ENCODE measurements around the gene CFB. TPM values are rescaled to one million over a fixed set of nuclear protein-coding genes. Genes with fewer than 3 reads are reported as not detected.

The CFB gene
- total and polyA plus RNA-seq, 2 donors (not counting 3 experiments of a cell fraction or from before 2014, with no cell fraction given): 0.87 to 1.5 TPM

DNA sequence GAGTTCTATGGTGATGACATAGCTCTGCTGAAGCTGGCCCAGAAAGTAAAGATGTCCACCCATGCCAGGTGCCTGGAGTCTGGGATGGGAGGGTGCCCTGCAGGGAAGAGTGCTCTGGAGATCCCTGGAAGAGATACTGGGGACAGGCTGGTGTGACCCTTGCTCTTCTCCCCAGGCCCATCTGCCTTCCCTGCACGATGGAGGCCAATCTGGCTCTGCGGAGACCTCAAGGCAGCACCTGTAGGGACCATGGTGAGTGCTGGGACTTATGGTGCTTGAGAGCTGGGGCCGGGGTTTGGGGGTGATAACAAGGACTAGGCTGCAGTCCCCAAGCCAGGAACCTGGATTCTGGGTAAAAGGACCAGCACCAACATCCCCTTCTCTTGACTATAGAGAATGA lies 2.2 kb upstream of the CFB start:
- Histone ChIP-seq H3K79me2 (ENCODE audit: control insufficient read depth, insufficient read depth, low read length) (no peaks in the 10 kb centered on the region), H2AFZ (ENCODE audit: low read depth, low read length) (no peak overlapping the region), H3K4me3 (replicated peaks in 1 of 3; ENCODE audit: insufficient read depth in 1 of 3, low read depth in 1 of 3, low read length in 3 of 3) (no peak overlapping the region), H3K36me3 (ENCODE audit: control insufficient read depth in 2 of 2, extremely low read depth in 1 of 2, insufficient read depth in 2 of 2, low read length in 2 of 2) (no peaks in the 10 kb centered on the region), H4K20me1 (replicated peaks; ENCODE audit: control insufficient read depth, extremely low read depth, insufficient read depth, low read length) (no peaks in the 10 kb centered on the region), H3K9me3 (replicated peaks; ENCODE audit: control insufficient read depth, insufficient read depth, low read length) (no peaks in the 10 kb centered on the region), H3K9me1 (replicated peaks; ENCODE audit: control insufficient read depth, extremely low read depth, insufficient read depth, low read length) (no peaks in the 10 kb centered on the region), H3K4me1 (ENCODE audit: control insufficient read depth, extremely low read depth, insufficient read depth, low read length) (peaks cover 3% of the 10 kb centered on the region), H3K9ac (replicated peaks; ENCODE audit: extremely low read depth, insufficient read depth, low read length) (no peak overlapping the region), H3K27ac (ENCODE audit: insufficient read depth, low read depth, low read length) (no peak overlapping the region), H3K4me2 (ENCODE audit: insufficient read depth, low read length) (no peak overlapping the region), H3K27me3 (ENCODE audit: control insufficient read depth in 2 of 2, insufficient read depth in 2 of 2, low read length in 2 of 2) (peaks cover 3 to 11% of the 10 kb centered on the region in 2 experiments)
- FAIRE-seq (no peak), DNase-seq (ENCODE audit: low read depth, low spot score) (no peak)
- no TSS peak for BruUV-seq (replicated peaks)
- no peak for TF ChIP-seq EZH2 (IDR thresholded peaks at IDR 0.05; ENCODE audit: borderline replicate concordance, low read depth, low read length, severe bottlenecking)
- no peak for TF ChIP-seq GATA2 (IDR thresholded peaks at IDR 0.05; ENCODE audit: insufficient read depth, insufficient read length, low read depth, low read length)
- TF ChIP-seq POLR2AphosphoS5 (IDR thresholded peaks at IDR 0.05; ENCODE audit: insufficient read depth, low read depth, low read length): no peak
- no peak for TF ChIP-seq FOS (IDR thresholded peaks at IDR 0.05; ENCODE audit: borderline replicate concordance, insufficient read depth, low read length)
- TF ChIP-seq, protein P1, sequence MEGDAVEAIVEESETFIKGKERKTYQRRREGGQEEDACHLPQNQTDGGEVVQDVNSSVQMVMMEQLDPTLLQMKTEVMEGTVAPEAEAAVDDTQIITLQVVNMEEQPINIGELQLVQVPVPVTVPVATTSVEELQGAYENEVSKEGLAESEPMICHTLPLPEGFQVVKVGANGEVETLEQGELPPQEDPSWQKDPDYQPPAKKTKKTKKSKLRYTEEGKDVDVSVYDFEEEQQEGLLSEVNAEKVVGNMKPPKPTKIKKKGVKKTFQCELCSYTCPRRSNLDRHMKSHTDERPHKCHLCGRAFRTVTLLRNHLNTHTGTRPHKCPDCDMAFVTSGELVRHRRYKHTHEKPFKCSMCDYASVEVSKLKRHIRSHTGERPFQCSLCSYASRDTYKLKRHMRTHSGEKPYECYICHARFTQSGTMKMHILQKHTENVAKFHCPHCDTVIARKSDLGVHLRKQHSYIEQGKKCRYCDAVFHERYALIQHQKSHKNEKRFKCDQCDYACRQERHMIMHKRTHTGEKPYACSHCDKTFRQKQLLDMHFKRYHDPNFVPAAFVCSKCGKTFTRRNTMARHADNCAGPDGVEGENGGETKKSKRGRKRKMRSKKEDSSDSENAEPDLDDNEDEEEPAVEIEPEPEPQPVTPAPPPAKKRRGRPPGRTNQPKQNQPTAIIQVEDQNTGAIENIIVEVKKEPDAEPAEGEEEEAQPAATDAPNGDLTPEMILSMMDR (IDR thresholded peaks at IDR 0.05; ENCODE audit: extremely low read depth in 1 of 2, insufficient read depth in 1 of 2, low read depth in 1 of 2, low read length in 2 of 2): no peak
- no peak for TF ChIP-seq MAX (IDR thresholded peaks at IDR 0.05; ENCODE audit: insufficient read depth, insufficient read length)
- TF ChIP-seq POLR2A (IDR thresholded peaks at IDR 0.05; ENCODE audit: low read depth, low read length): no peak
- TF ChIP-seq JUN (IDR thresholded peaks at IDR 0.05; ENCODE audit: borderline replicate concordance, insufficient read depth, insufficient read length, low read depth): no peak
- no peak for TF ChIP-seq MYC (IDR thresholded peaks at IDR 0.05; ENCODE audit: low read depth, low read length)
- POLR2A ChIA-PET: no interaction called here
- intact Hi-C loops (cut with micrococcal nuclease) (no loop called here), dilution Hi-C loops (cut with MboI; ENCODE audit: extremely low pct_ligation_motif_present, low sequenced_read_pairs) (no loop called here)
- CTCF ChIA-PET: interaction anchor here (1.5 to 2.8 kb wide), 2 partner anchors 8 to 26 kb away, joined by 5 to 18 read pairs; no protein-coding TSS in a partner anchor
